Natural killer cell (primary cell): ENCODE results near the gene SP9. TPM values are rescaled to one million over a fixed set of nuclear protein-coding genes. Genes with fewer than 3 reads are reported as not detected.

Source experiments
- total RNA-seq, 4 donors: library from RNA; stranded (reverse); fragments of 120-200 nt in 1 of 4; gene quantifications; one replicate each; pipeline versions ENCODE4 v1.2.3 to v1.2.4, GENCODE V29; 2013 to 2022

Gene SP9
- total RNA-seq, 3 donors from 2014 or later (not counting 1 experiment from before 2014, with no cell fraction given), result not detected

Other genes starting within 250 kb of the SP9 start
- 10 to 100 TPM; 42.3 to 45.9 (median 43.9) TPM for gene OLA1, start 86.4 kb upstream of the SP9 start, total RNA-seq
- gene SCRN3, start 60.8 kb downstream of the SP9 start, total RNA-seq, result 10 to 100 TPM; 16.6 to 20.6 (median 16.9) TPM
- 10 to 100 TPM in 1 of 3 donors, 1 to 10 TPM in 2; 3.6 to 11.4 (median 4.4) TPM for gene GPR155, start 152.1 kb downstream of the SP9 start, total RNA-seq